Mesodermal cell (in vitro differentiated cells): ENCODE results near the gene VPS4B.

Experiments
- H3K27ac ChIP-seq: 2 replicates; pipeline ENCODE4 v1.7.0; 2013; ENCODE audit warnings: mild to moderate bottlenecking, low read depth, low read length, moderate library complexity; ENCODE audit not compliant: severe bottlenecking
- H3K36me3 ChIP-seq: 2 replicates; pipeline ENCODE4 v1.7.1; 2013; ENCODE audit warnings: mild to moderate bottlenecking, low read length, moderate library complexity; ENCODE audit not compliant: control insufficient read depth, insufficient read depth
- H3K4me1 ChIP-seq: one replicate; pipeline ENCODE4 v1.7.1; 2013; ENCODE audit warnings: mild to moderate bottlenecking, low read length; ENCODE audit not compliant: insufficient read depth, control insufficient read depth, poor library complexity, severe bottlenecking
- H3K4me3 ChIP-seq: 2 replicates; pipeline ENCODE4 v1.7.0; 2013; ENCODE audit warnings: low read length, control low read depth, mild to moderate bottlenecking; ENCODE audit not compliant: insufficient read depth, poor library complexity, severe bottlenecking; ENCODE audit errors: extremely low read depth
- H3K9me3 ChIP-seq: 2 replicates; pipeline ENCODE4 v1.7.1; 2013; ENCODE audit warnings: mild to moderate bottlenecking, low read length, moderate library complexity; ENCODE audit not compliant: control insufficient read depth
- WGBS, 2 experiments: methylation state at CpG; one replicate each; pipeline ENCODE4 v1.1.5; 2013; ENCODE audit warnings: missing lambda C conversion rate in 2 of 2; ENCODE audit not compliant: insufficient coverage in 2 of 2; 5-methylcytosine and 5-hydroxymethylcytosine counted together

The VPS4B gene

GRCh38 chr18:63402246-63403162, 19.8 kb downstream of the VPS4B start:
- 92 to 97% methylated on average over 7 of the region's 8 CpGs for WGBS, 2 experiments
- H3K4me1 ChIP-seq = no peaks in the 10 kb centered on the region
- H3K36me3 ChIP-seq = peaks cover 67% of the 10 kb centered on the region
- H3K9me3 ChIP-seq = no peaks in the 10 kb centered on the region
- H3K4me3 ChIP-seq = no peak overlapping the region
- no peak overlapping the region for H3K27ac ChIP-seq

GRCh38 chr18:63399300-63399699, 23.0 kb downstream of the VPS4B start:
- Histone ChIP-seq H3K27ac (no peak overlapping the region), H3K36me3 (peaks cover 82% of the 10 kb centered on the region), H3K4me1 (no peaks in the 10 kb centered on the region), H3K9me3 (no peaks in the 10 kb centered on the region), H3K4me3 (no peak overlapping the region)
- no CpG with 5 or more reads among the region's 3 CpGs for WGBS, 2 experiments

GRCh38 chr18:63397349-63397748, 24.9 kb downstream of the VPS4B start:
- no peak overlapping the region for H3K27ac ChIP-seq
- no peak overlapping the region for H3K4me3 ChIP-seq
- no peaks in the 10 kb centered on the region for H3K9me3 ChIP-seq
- 86% methylated on average over 1 of the region's 1 CpG; no CpG with 5 or more reads in 1 of the 2 experiments for WGBS, 2 experiments
- no peaks in the 10 kb centered on the region for H3K4me1 ChIP-seq
- peaks cover 80% of the 10 kb centered on the region for H3K36me3 ChIP-seq

- no peak overlapping the region for H3K27ac ChIP-seq
- H3K9me3 ChIP-seq = no peaks in the 10 kb centered on the region
- peaks cover 70% of the 10 kb centered on the region for H3K36me3 ChIP-seq
- WGBS, 2 experiments = no CpG with 5 or more reads among the region's 1 CpG
- no peak overlapping the region for H3K4me3 ChIP-seq
- H3K4me1 ChIP-seq = no peaks in the 10 kb centered on the region
These were observed 26.8 kb downstream of the VPS4B start for GRCh38 chr18:63395503-63395902.

- WGBS, 2 experiments = 100% methylated on average over 2 of the region's 3 CpGs; no CpG with 5 or more reads in 1 of the 2 experiments
- Histone ChIP-seq H3K4me3 (no peak overlapping the region), H3K9me3 (no peaks in the 10 kb centered on the region), H3K27ac (no peak overlapping the region), H3K4me1 (no peaks in the 10 kb centered on the region), H3K36me3 (peaks cover 69% of the 10 kb centered on the region)
These were observed 27.3 kb downstream of the VPS4B start for GRCh38 chr18:63394954-63395353.

GRCh38 chr18:63387861-63388260, 34.4 kb downstream of the VPS4B start:
- no peak overlapping the region for H3K27ac ChIP-seq
- H3K36me3 ChIP-seq = peaks cover 9% of the 10 kb centered on the region
- H3K9me3 ChIP-seq = no peaks in the 10 kb centered on the region
- H3K4me1 ChIP-seq = no peaks in the 10 kb centered on the region
- no CpG with 5 or more reads among the region's 4 CpGs for WGBS, 2 experiments
- H3K4me3 ChIP-seq = no peak overlapping the region

GRCh38 chr18:63382843-63383242, 39.4 kb downstream of the VPS4B start:
- Histone ChIP-seq H3K4me3 (no peak overlapping the region), H3K36me3 (no peaks in the 10 kb centered on the region), H3K4me1 (no peaks in the 10 kb centered on the region), H3K9me3 (no peaks in the 10 kb centered on the region), H3K27ac (no peak overlapping the region)
- 73 to 75% methylated on average over 3 of the region's 3 CpGs for WGBS, 2 experiments

GRCh38 chr18:63379639-63379962, 42.7 kb downstream of the VPS4B start:
- H3K4me3 ChIP-seq = no peak overlapping the region
- WGBS, 2 experiments = 60% methylated on average over 1 of the region's 2 CpGs; no CpG with 5 or more reads in 1 of the 2 experiments
- H3K36me3 ChIP-seq = no peaks in the 10 kb centered on the region
- H3K9me3 ChIP-seq = no peaks in the 10 kb centered on the region
- no peaks in the 10 kb centered on the region for H3K4me1 ChIP-seq
- no peak overlapping the region for H3K27ac ChIP-seq

GRCh38 chr18:63378919-63379638, 43.2 kb downstream of the VPS4B start:
- H3K9me3 ChIP-seq = no peaks in the 10 kb centered on the region
- no peaks in the 10 kb centered on the region for H3K36me3 ChIP-seq
- H3K4me1 ChIP-seq = no peaks in the 10 kb centered on the region
- 80% methylated on average over 1 of the region's 4 CpGs; no CpG with 5 or more reads in 1 of the 2 experiments for WGBS, 2 experiments
- no peak overlapping the region for H3K27ac ChIP-seq
- no peak overlapping the region for H3K4me3 ChIP-seq

- Histone ChIP-seq H3K36me3 (no peaks in the 10 kb centered on the region), H3K9me3 (no peaks in the 10 kb centered on the region), H3K27ac (no peak overlapping the region), H3K4me1 (no peaks in the 10 kb centered on the region), H3K4me3 (no peak overlapping the region)
- WGBS, 2 experiments = 78 to 81% methylated on average over 1 to 2 of the region's 2 CpGs
These were observed 44.8 kb downstream of the VPS4B start for GRCh38 chr18:63377275-63377980.
